OCI-LY7 (cell line): ENCODE results near the gene RAB22A. TPM values are rescaled to one million over a fixed set of nuclear protein-coding genes. Genes with fewer than 3 reads are reported as not detected.

ENCODE experiments used
- BruUV-seq: library from RNA; stranded (reverse); fragments of 400-500 nt; replicated peaks from 2 replicates; lab custom pipeline; 2021; lab: Mats Ljungman, UMichigan
- CTCF ChIA-PET: fragments of 300-600 bp; sonication (Branson Sonifier 250); formaldehyde crosslinking; loops from one replicate; lab custom pipeline; 2022; ENCODE audit warnings: antibody characterized with exemption; ENCODE audit not compliant: unreplicated experiment; lab: Charles Lee
- POLR2A ChIA-PET: fragments of 300-600 bp; sonication (Branson Sonifier 250); formaldehyde crosslinking; loops from one replicate; lab custom pipeline; 2022; ENCODE audit warnings: antibody characterized with exemption; lab: Charles Lee
- DNase-seq: peaks from one replicate; pipeline ENCODE4 v3.0.0-alpha.2; 2015; ENCODE audit warnings: low spot score
- H2AFZ ChIP-seq: fragments of 200-600 bp; sonication (generic), shearing (Covaris generic); 2 replicates; pipeline ENCODE4 v1.6.1; 2014; ENCODE audit warnings: mild to moderate bottlenecking, antibody characterized with exemption, low read length, moderate library complexity
- H3K27ac ChIP-seq: fragments of 200-600 bp; sonication (generic); 2 replicates; pipeline ENCODE4 v1.5.1; 2014; ENCODE audit warnings: mixed run types, low read depth, mild to moderate bottlenecking, moderate library complexity, low read length, inconsistent platforms; ENCODE audit not compliant: poor library complexity, severe bottlenecking
- H3K36me3 ChIP-seq: fragments of 200-600 bp; sonication (generic); 2 replicates; pipeline ENCODE4 v1.6.1; 2014; ENCODE audit warnings: mild to moderate bottlenecking, antibody characterized with exemption, low read length, moderate library complexity, mixed read lengths; ENCODE audit not compliant: insufficient read depth
- H3K4me1 ChIP-seq: fragments of 200-600 bp; sonication (generic); 2 replicates; pipeline ENCODE4 v1.5.1; 2014; ENCODE audit warnings: mild to moderate bottlenecking, low read length; ENCODE audit not compliant: insufficient read depth, poor library complexity, severe bottlenecking
- H3K4me2 ChIP-seq: fragments of 200-600 bp; sonication (generic); 2 replicates; pipeline ENCODE4 v1.6.1; 2014; ENCODE audit warnings: mild to moderate bottlenecking, low read length
- H3K4me3 ChIP-seq: fragments of 200-600 bp; sonication (generic); 2 replicates; pipeline ENCODE4 v1.5.1; 2014; ENCODE audit warnings: mild to moderate bottlenecking, low read depth, low read length; ENCODE audit not compliant: poor library complexity, severe bottlenecking
- H3K79me2 ChIP-seq: fragments of 200-600 bp; sonication (generic); 2 replicates; pipeline ENCODE4 v1.6.1; 2016; ENCODE audit warnings: low read depth, mild to moderate bottlenecking, low read length, moderate library complexity, mixed read lengths; ENCODE audit not compliant: insufficient read depth
- H3K9me2 ChIP-seq: fragments of 200-600 bp; sonication (generic); 2 replicates; pipeline ENCODE4 v1.6.1; 2016; ENCODE audit warnings: mild to moderate bottlenecking, low read length, mixed read lengths; ENCODE audit not compliant: insufficient read depth
- H3K9me3 ChIP-seq: fragments of 200-600 bp; sonication (generic); 2 replicates; pipeline ENCODE4 v1.6.1; 2014; ENCODE audit warnings: mild to moderate bottlenecking, mixed run types, low read length, mixed read lengths
- H4K20me1 ChIP-seq: fragments of 200-600 bp; sonication (generic); 2 replicates; pipeline ENCODE4 v1.6.1; 2014; ENCODE audit warnings: mild to moderate bottlenecking, antibody characterized with exemption, low read length, moderate library complexity, mixed read lengths; ENCODE audit not compliant: insufficient read depth
- CTCF ChIP-seq: fragments of 200-600 bp; sonication (generic); conservative IDR thresholded peaks from 2 replicates; pipeline ENCODE4 v1.5.1; 2014; ENCODE audit warnings: mild to moderate bottlenecking, antibody characterized with exemption, low read length, moderate library complexity, mixed read lengths
- EZH2phosphoT487 ChIP-seq: fragments of 200-600 bp; sonication (generic); IDR thresholded peaks from 2 replicates; pipeline ENCODE4 v1.6.1; 2018; ENCODE audit warnings: low read depth, borderline replicate concordance, mild to moderate bottlenecking, mixed run types, antibody characterized with exemption, low read length, moderate library complexity, mixed read lengths
- intact Hi-C: fragments of 100-400 bp; cut with micrococcal nuclease; formaldehyde crosslinking; loops from one replicate; pipeline ENCODE4 v1.10.0; 2022; ENCODE audit not compliant: unreplicated experiment
- total RNA-seq, 2 experiments: library from RNA; depleted of rRNA in 1 of 2; stranded (reverse); fragments of >200 nt in 1 of 2; shearing (Covaris generic) in 1 of 2; gene quantifications; 2 replicates each; pipeline ENCODE4 v1.2.3, GENCODE V29; 2014 to 2022

Gene RAB22A
- total RNA-seq, 2 experiments from 2014 or later = 7.0 to 13.4 TPM

GRCh38 chr20:58382096-58382495 lies 72.6 kb downstream of the RAB22A start:
- H4K20me1 ChIP-seq = no peaks in the 10 kb centered on the region
- no peak overlapping the region for H3K27ac ChIP-seq
- no TSS peak for BruUV-seq
- POLR2A ChIA-PET = no interaction called here
- no peak overlapping the region for H3K4me2 ChIP-seq
- H3K9me3 ChIP-seq = no peaks in the 10 kb centered on the region
- no peak overlapping the region for H2AFZ ChIP-seq
- intact Hi-C loops = loop anchor here (10.0 kb wide), 1 partner anchor 147 kb away; no protein-coding TSS in a partner anchor
- H3K4me3 ChIP-seq = no peak overlapping the region
- no peak for DNase-seq
- H3K79me2 ChIP-seq = no peaks in the 10 kb centered on the region
- no peaks in the 10 kb centered on the region for H3K36me3 ChIP-seq
- H3K9me2 ChIP-seq = no peaks in the 10 kb centered on the region
- CTCF ChIA-PET = no interaction called here
- H3K4me1 ChIP-seq = no peaks in the 10 kb centered on the region
- no peak for TF ChIP-seq EZH2phosphoT487
- TF ChIP-seq CTCF = no peak

- no peak for TF ChIP-seq CTCF
- no peak for TF ChIP-seq EZH2phosphoT487
- Histone ChIP-seq H3K9me2 (no peaks in the 10 kb centered on the region), H3K36me3 (0 out of 2 replicates have a peak, but pooled peaks cover 1% of the 10 kb centered on the region), H3K4me1 (peaks cover 1% of the 10 kb centered on the region), H3K4me3 (no peak overlapping the region), H2AFZ (no peak overlapping the region), H3K4me2 (no peak overlapping the region), H3K79me2 (peaks cover 6% of the 10 kb centered on the region), H4K20me1 (peaks cover under 1% of the 10 kb centered on the region; the same call in 1 of the 2 replicates), H3K9me3 (no peaks in the 10 kb centered on the region), H3K27ac (no peak overlapping the region)
- ChIA-PET POLR2A (no interaction called here), CTCF (no interaction called here)
- intact Hi-C loops = loop anchor here (10.0 kb wide), 1 partner anchor 150 kb away; no protein-coding TSS in a partner anchor
- DNase-seq = no peak
- no TSS peak for BruUV-seq
These were observed 75.3 kb downstream of the RAB22A start for GRCh38 chr20:58384821-58385220.

- Histone ChIP-seq H3K27ac (no peak overlapping the region), H3K9me2 (no peaks in the 10 kb centered on the region), H3K9me3 (no peaks in the 10 kb centered on the region), H3K4me3 (peak overlapping the region; percentile 60), H3K4me2 (peak overlapping the region; percentile 60; the same call in 1 of the 2 replicates), H3K4me1 (peaks cover 31% of the 10 kb centered on the region), H3K79me2 (peaks cover 39% of the 10 kb centered on the region), H2AFZ (peak overlapping the region; percentile 30), H4K20me1 (peaks cover 23% of the 10 kb centered on the region), H3K36me3 (peaks cover 34% of the 10 kb centered on the region)
- ChIA-PET POLR2A (interaction anchor here (0.8 to 1.2 kb wide), 3 partner anchors 14 to 71 kb away, joined by 3 to 5 read pairs (median 4); no protein-coding TSS in a partner anchor), CTCF (no interaction called here)
- no peak for DNase-seq
- TF ChIP-seq CTCF (no peak), EZH2phosphoT487 (no peak)
- intact Hi-C loops = loop anchor here (10.0 kb wide), 1 partner anchor 153 kb away; no protein-coding TSS in a partner anchor
- BruUV-seq = no TSS peak
These were observed 78.6 kb downstream of the RAB22A start for GRCh38 chr20:58388028-58388601.
